Body of pancreas (tissue), 4 donors: ENCODE data around the gene ZNF638. TPM values are rescaled to one million over a fixed set of nuclear protein-coding genes. Genes with fewer than 3 reads are reported as not detected.

Experiments used
- ATAC-seq: fragments of 150-250 bp; one replicate; pipeline ENCODE4 v1.9.1; 2016
- DNase-seq, 4 donors: peaks; one replicate each; pipeline ENCODE4 v3.0.0-alpha.2; 2019
- H3K27ac ChIP-seq, 4 donors: fragments of 200-600 bp; sonication (generic); 1 replicate in 3 of 4; 2 replicates in 1 of 4; pipeline versions ENCODE4 v1.5.1 to v1.6.1; 2016 to 2019; ENCODE audit warnings: mild to moderate bottlenecking in 1 of 4, mixed read lengths in 1 of 4, moderate library complexity in 1 of 4
- H3K27me3 ChIP-seq, 2 donors: fragments of 200-600 bp; sonication (generic); one replicate each; pipeline ENCODE4 v1.6.0; 2016; ENCODE audit warnings: mild to moderate bottlenecking in 1 of 2
- H3K36me3 ChIP-seq, 2 donors: fragments of 200-600 bp; sonication (generic); replicated peaks in 1 of 2; 2 replicates each; pipeline ENCODE4 v1.5.1; 2016; ENCODE audit warnings: low read depth in 2 of 2; ENCODE audit not compliant: insufficient read depth in 1 of 2
- H3K4me1 ChIP-seq: fragments of 200-600 bp; sonication (generic); one replicate; pipeline ENCODE4 v1.6.0; 2016
- H3K4me3 ChIP-seq, 2 donors: fragments of 200-600 bp; sonication (generic); 1 replicate in 1 of 2; 2 replicates in 1 of 2; pipeline ENCODE4 v1.5.1; 2016 to 2019
- H3K9me3 ChIP-seq, 3 donors: fragments of 200-600 bp; sonication (generic); 1 replicate in 2 of 3; 2 replicates in 1 of 3; pipeline ENCODE4 v1.5.1; 2016
- POLR2A ChIP-seq, 3 donors: fragments of 450-650 bp; IDR thresholded peaks; one replicate each; pipeline ENCODE4 v1.6.1; 2016; ENCODE audit warnings: antibody characterized with exemption in 3 of 3, mild to moderate bottlenecking in 2 of 3
- WGBS, 2 donors: methylation state at CpG; one replicate each; pipeline ENCODE4 v1.1.5; 2017; 5-methylcytosine and 5-hydroxymethylcytosine counted together
- intact Hi-C: fragments of 100-400 bp; cut with DNase I; formaldehyde crosslinking; loops from one replicate; pipeline ENCODE4 v1.15.1; 2023
- total RNA-seq, 2 donors: library from RNA; depleted of rRNA; stranded (reverse); fragments of >200 nt; gene quantifications; one replicate each; pipeline ENCODE4 v1.1.0, GENCODE V29; 2016
- TF ChIP-seq, protein P1 (sequence below), 7 experiments: fragments of 450-650 bp in 4 of 7; fragments of 200-600 bp in 3 of 7; sonication (generic) in 3 of 7; IDR thresholded peaks; one replicate each; pipeline ENCODE4 v1.5.1; 2016 to 2019; ENCODE audit warnings: antibody characterized with exemption in 7 of 7

ZNF638 gene
- total RNA-seq, 2 donors from 2014 or later, result 108 to 146 TPM

- Histone ChIP-seq H3K36me3 (no peaks in the 10 kb centered on the region), H3K27me3 (no peaks in the 10 kb centered on the region), H3K4me1 (no peaks in the 10 kb centered on the region), H3K27ac (peak overlapping the region in 2 of 4 donors; percentile 2 to 5), H3K4me3 (no peak overlapping the region), H3K9me3 (no peaks in the 10 kb centered on the region)
- WGBS, 2 donors, result 81 to 86% methylated on average over 10 of the region's 10 CpGs
- ATAC-seq (peak; percentile 58), DNase-seq (no peak)
- intact Hi-C loops, result no loop called here
- TF ChIP-seq POLR2A (IDR thresholded peaks at IDR 0.05), result no peak
These were observed 143.3 kb downstream of the ZNF638 start for GRCh38 chr2:71474744-71475397.

- H3K27ac ChIP-seq, result no peak overlapping the region
- 26 to 42% methylated on average over 1 of the region's 1 CpG for WGBS, 2 donors
- no peak for TF ChIP-seq POLR2A (IDR thresholded peaks at IDR 0.05)
- TF ChIP-seq, protein P1, sequence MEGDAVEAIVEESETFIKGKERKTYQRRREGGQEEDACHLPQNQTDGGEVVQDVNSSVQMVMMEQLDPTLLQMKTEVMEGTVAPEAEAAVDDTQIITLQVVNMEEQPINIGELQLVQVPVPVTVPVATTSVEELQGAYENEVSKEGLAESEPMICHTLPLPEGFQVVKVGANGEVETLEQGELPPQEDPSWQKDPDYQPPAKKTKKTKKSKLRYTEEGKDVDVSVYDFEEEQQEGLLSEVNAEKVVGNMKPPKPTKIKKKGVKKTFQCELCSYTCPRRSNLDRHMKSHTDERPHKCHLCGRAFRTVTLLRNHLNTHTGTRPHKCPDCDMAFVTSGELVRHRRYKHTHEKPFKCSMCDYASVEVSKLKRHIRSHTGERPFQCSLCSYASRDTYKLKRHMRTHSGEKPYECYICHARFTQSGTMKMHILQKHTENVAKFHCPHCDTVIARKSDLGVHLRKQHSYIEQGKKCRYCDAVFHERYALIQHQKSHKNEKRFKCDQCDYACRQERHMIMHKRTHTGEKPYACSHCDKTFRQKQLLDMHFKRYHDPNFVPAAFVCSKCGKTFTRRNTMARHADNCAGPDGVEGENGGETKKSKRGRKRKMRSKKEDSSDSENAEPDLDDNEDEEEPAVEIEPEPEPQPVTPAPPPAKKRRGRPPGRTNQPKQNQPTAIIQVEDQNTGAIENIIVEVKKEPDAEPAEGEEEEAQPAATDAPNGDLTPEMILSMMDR (IDR thresholded peaks at IDR 0.05), result no peak
- no peak for ATAC-seq
- intact Hi-C loops, result no loop called here
- DNase-seq, result no peak
- H3K27me3 ChIP-seq, result no peaks in the 10 kb centered on the region
- no peaks in the 10 kb centered on the region for H3K4me1 ChIP-seq
- H3K9me3 ChIP-seq, result no peaks in the 10 kb centered on the region
- no peak overlapping the region for H3K4me3 ChIP-seq
- H3K36me3 ChIP-seq, result no peaks in the 10 kb centered on the region
These were observed 144.9 kb downstream of the ZNF638 start for GRCh38 chr2:71476495-71476894.

GRCh38 chr2:71477231-71477691 lies 145.7 kb downstream of the ZNF638 start:
- 72 to 76% methylated on average over 6 of the region's 6 CpGs for WGBS, 2 donors
- Histone ChIP-seq H3K9me3 (no peaks in the 10 kb centered on the region), H3K4me1 (no peaks in the 10 kb centered on the region), H3K27ac (no peak overlapping the region), H3K27me3 (no peaks in the 10 kb centered on the region), H3K4me3 (no peak overlapping the region), H3K36me3 (no peaks in the 10 kb centered on the region)
- TF ChIP-seq POLR2A (IDR thresholded peaks at IDR 0.05), result no peak
- TF ChIP-seq, protein P1 (IDR thresholded peaks at IDR 0.05), result no peak
- intact Hi-C loops, result no loop called here
- DNase-seq, result no peak
- ATAC-seq, result no peak

- intact Hi-C loops, result no loop called here
- 55 to 61% methylated on average over 4 to 6 of the region's 6 CpGs for WGBS, 2 donors
- Histone ChIP-seq H3K27me3 (no peaks in the 10 kb centered on the region), H3K27ac (no peak overlapping the region), H3K9me3 (no peaks in the 10 kb centered on the region), H3K4me1 (no peaks in the 10 kb centered on the region), H3K36me3 (no peaks in the 10 kb centered on the region), H3K4me3 (no peak overlapping the region)
- TF ChIP-seq, protein P1 (IDR thresholded peaks at IDR 0.05), result no peak
- TF ChIP-seq POLR2A (IDR thresholded peaks at IDR 0.05), result no peak
- ATAC-seq (no peak), DNase-seq (no peak)
These were observed 147.2 kb downstream of the ZNF638 start for GRCh38 chr2:71478806-71479205.

GRCh38 chr2:71479261-71479660 lies 147.7 kb downstream of the ZNF638 start:
- WGBS, 2 donors, result 64 to 76% methylated on average over 5 of the region's 5 CpGs
- intact Hi-C loops, result no loop called here
- no peaks in the 10 kb centered on the region for H3K9me3 ChIP-seq

More at GRCh38 chr2:71479261-71479660, 147.7 kb downstream of the ZNF638 start:
- TF ChIP-seq POLR2A (IDR thresholded peaks at IDR 0.05), result no peak
- TF ChIP-seq, protein P1 (IDR thresholded peaks at IDR 0.05), result no peak
- no peaks in the 10 kb centered on the region for H3K4me1 ChIP-seq
- H3K27ac ChIP-seq, result no peak overlapping the region
- no peaks in the 10 kb centered on the region for H3K27me3 ChIP-seq
- no peak for DNase-seq
- no peak overlapping the region for H3K4me3 ChIP-seq
- no peaks in the 10 kb centered on the region for H3K36me3 ChIP-seq
- ATAC-seq, result no peak
